GM19324 (cell line): ENCODE results near the gene OLFM4.

Source experiments
- ATAC-seq: cut with Tn5 transposase; IDR thresholded peaks from one replicate; pipeline ENCODE4 v1.9.1; 2021; ENCODE audit warnings: mild to moderate bottlenecking, moderate library complexity; ENCODE audit not compliant: unreplicated experiment, low FRiP score

OLFM4 gene

GRCh38 chr13:53060840-53061490 lies 32.4 kb downstream of the OLFM4 start:
- no peak for ATAC-seq

- no peak for ATAC-seq
Measured at GRCh38 chr13:53064731-53065130, 36.1 kb downstream of the OLFM4 start.

GRCh38 chr13:53066411-53066810 lies 37.8 kb downstream of the OLFM4 start:
- no peak for ATAC-seq

- ATAC-seq, result no peak
Measured at GRCh38 chr13:53068585-53069520, 40.2 kb downstream of the OLFM4 start.

GRCh38 chr13:53069800-53070199 lies 41.2 kb downstream of the OLFM4 start:
- ATAC-seq, result no peak

GRCh38 chr13:53073711-53074110 lies 45.1 kb downstream of the OLFM4 start:
- ATAC-seq, result no peak

- no peak for ATAC-seq
Measured at GRCh38 chr13:53074114-53074513, 45.5 kb downstream of the OLFM4 start.

GRCh38 chr13:53075356-53076041 lies 46.9 kb downstream of the OLFM4 start:
- no peak for ATAC-seq

- ATAC-seq, result no peak
Measured at GRCh38 chr13:53079691-53080090, 51.1 kb downstream of the OLFM4 start.

GRCh38 chr13:53088871-53089270 lies 60.3 kb downstream of the OLFM4 start:
- ATAC-seq, result no peak

- ATAC-seq, result no peak
Measured at GRCh38 chr13:53089951-53090350, 61.3 kb downstream of the OLFM4 start.

GRCh38 chr13:53090461-53090860 lies 61.8 kb downstream of the OLFM4 start:
- no peak for ATAC-seq

- ATAC-seq, result no peak
Measured at GRCh38 chr13:53092931-53093330, 64.3 kb downstream of the OLFM4 start.

GRCh38 chr13:53098455-53098854 lies 69.8 kb downstream of the OLFM4 start:
- no peak for ATAC-seq

- ATAC-seq, result no peak
Measured at GRCh38 chr13:53100394-53101063, 71.9 kb downstream of the OLFM4 start.
